GM19463 (cell line): Measurements from ENCODE around the gene KAZN.
"Not testable (repeated sequence)": the region's sequence is repeated elsewhere in the genome, so short reads cannot be mapped to it uniquely, and the experiment has no call there.

Experiments
- ATAC-seq: cut with Tn5 transposase; IDR thresholded peaks from one replicate; pipeline ENCODE4 v1.9.1; 2021; ENCODE audit warnings: mild to moderate bottlenecking, moderate library complexity; ENCODE audit not compliant: unreplicated experiment

KAZN gene

DNA sequence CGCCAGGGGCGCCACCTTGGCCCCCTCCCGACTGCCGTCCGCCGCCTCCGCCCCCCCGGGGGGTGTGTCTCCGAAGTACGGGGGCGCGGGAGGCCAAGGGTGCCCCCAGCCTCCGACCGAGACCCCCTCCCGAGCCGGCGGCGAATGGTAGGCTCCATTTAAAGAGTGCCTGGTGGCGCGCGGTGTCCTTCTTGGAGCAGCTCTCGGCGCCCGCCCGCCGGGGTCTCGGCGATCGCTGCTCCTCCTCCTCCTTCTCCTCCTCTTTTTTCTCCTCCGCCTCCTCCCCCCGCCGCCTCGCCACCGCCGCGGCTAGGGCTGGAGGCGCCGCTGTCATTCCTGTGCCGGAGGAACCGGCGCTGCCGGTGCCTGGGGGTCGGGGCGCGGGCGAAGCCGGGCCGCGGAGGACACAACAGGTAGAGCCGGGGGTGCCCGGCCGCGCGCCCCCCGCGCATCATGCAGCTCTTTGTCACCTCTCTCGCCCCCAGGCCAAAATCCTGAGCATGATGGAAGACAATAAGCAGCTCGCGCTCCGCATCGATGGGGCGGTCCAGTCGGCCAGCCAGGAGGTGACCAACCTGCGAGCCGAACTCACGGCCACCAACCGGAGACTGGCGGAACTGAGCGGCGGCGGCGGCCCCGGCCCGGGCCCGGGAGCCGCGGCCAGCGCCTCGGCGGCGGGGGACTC, at the start of gene KAZN:
TSS of gene KAZN (plus strand) at position 188 of the 685 bp plus-strand sequence.
- no peak for ATAC-seq

DNA sequence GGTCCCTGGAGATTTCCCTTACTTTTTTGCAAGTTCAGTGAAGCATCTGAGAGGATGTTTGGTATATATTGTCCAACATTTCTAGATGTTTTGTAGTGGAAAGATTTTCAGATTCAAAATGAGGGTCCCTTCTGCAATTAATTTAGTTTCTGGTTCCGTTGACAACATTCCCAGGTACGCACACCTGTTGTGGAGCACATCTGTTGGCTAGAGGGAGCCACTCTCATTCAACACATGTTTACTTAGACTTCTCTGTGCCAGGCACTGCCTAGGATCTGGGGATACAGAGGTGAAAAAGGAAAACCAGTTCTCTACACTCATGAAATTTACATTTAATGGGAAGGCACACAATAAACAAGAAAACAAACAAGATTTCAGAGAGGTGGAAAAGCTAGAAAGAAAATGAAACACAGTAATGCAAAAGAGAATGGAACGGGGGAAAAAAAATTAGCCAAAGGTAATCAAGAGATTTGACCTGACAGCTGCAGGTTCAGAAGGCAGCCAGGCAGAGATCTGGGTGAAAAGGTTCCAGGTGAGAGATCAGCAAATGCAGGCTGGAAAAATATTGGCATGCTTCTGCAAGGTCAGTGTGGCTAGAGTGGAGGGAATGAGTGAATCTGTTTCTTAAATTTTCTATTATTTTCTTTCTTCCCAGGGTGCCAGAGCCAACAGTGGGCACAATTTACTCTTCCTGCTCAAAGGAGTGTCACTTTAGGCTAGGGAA, 48.4 kb upstream of the KAZN start:
- ATAC-seq, result no peak

DNA sequence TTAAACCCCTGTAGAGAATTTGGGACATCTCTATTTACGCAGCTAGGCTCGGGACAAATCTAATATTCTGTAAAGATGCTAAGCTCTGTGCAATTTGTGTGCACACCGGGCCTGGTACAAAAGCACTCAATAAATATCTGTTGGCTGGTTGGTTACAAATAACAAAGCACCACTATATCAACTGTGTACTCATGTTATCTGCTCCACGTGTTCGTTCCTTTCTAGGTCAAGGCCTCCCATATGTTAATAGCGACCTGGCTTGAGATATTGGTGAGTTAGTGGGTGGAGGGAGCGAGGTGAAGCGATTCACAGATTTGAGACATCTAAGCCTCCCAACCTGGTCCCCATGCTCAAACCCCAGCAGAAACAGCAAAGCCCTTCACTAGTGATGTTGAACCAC, 47.1 kb upstream of the KAZN start:
- no peak for ATAC-seq

DNA sequence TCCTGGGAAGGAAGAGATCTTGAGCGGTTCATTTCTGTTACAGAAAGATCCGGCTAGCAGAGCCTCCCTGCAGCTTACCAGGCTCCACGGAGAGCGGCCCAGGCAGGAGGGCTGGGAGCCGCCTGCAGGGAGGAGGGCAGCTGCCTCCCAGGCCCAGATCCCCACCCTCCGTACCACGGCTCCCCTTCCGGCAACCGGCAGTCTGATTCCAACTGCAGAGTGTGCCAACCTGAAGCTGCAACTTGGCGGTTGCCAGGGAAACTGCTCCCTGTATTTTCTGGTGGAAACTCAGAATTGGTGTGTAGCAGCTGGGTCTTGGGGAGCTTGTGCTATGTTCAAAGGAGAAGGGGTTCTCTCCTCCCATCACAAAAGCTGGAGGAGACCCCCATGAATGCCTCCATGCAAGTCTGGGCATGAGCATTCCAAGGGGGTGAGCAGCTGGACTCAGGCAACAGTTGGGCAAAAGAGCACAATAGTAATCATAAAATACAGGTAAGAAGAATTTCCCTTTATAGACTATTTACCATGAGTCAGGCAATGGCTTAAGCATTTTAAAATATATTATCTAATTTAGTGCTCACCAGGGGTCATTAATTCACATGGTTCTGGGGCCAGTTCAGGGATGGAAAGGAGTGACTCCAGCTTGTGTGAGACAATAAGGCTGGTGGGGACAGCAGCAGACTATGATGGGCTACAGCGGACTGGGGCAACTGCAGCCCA, 46.1 kb upstream of the KAZN start:
- no peak for ATAC-seq

DNA sequence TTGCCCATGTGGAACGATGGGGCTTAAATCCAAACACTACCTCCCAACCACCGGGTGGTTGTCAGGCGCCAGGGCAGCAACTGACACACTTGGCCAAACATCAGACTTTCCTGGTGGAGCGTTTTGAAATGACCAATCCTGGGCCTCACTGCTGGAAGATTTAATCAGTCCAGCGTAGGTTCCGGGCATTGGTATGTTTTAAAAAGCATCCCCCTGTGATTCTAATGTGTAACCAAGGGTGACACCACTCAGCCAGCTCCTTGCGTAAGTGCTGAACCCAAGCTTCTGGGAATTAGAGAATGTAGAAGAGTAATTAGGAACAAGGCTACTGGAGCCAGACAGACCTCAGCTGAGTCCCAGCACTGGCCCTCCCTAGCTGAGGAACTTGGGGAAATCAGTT, 44.8 kb upstream of the KAZN start:
- no peak for ATAC-seq

DNA sequence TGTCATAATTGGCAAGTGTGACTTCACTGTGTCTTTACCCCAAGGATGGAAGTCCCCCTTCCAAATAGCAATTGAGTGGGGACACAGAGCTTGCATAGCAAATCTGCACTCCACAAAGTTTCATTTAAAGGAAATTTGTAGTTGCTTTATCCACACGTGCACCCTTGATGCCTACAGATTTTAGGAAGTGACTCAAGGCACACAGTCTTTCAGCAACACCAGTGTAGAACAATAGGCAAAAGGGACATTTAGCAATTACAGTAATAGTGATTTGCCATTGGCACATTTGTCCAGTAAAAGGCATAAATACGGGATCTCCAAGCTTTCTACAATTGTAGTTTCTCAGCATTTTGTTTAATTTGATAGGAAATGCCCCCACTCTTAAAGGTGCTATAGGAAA, 43.4 kb upstream of the KAZN start:
- no peak for ATAC-seq

DNA sequence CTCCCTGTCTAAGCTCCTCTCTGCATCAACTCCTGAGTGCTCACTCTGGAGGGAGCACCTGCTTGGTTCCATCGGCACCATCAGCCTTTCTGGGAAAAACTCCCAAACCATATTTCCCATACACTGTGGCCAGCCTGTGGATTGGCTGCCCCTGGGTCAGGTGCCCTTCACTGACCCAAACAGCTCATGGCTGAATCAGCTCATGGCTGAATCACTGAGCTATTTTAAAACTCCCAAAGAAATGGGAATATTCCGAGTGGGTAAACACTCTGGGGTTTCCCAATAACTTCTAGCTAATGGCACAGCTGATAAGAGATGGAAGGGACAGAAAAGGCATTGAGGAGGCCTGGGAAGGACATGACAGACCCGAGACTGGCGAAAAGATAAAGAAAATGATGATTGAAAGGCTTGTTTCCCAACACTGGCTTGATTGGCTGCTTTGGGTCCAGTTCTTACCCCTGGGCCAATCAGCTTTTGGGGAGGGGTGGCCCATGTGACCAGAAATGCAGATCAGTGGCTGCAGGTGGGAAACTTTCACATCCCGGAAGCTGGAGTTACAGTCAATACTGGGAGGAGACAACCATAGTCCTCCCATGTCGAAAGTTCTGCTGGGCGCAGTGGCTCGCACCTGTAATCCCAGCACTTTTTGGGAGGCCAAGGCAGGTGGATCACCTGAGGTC, 37.3 kb upstream of the KAZN start:
- no peak for ATAC-seq

DNA sequence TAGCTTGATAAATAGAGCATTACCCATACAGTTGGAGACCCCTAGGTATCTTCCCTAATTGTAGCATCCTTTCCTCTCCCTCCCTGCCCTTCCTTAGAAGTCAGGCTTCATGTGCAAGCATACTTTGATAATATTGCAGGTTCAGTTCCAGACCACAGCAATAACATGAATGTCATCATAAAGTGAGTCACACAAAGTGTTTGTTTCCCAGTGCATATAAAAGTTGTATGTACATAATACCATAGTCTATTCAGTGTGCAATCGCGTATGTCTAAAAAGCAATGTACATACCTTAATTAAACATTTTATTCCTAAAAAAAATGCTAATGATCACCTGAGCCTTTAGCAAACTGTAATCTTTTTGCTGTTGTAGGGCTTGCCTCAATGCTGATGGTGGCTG, 33.4 kb upstream of the KAZN start:
- no peak for ATAC-seq

DNA sequence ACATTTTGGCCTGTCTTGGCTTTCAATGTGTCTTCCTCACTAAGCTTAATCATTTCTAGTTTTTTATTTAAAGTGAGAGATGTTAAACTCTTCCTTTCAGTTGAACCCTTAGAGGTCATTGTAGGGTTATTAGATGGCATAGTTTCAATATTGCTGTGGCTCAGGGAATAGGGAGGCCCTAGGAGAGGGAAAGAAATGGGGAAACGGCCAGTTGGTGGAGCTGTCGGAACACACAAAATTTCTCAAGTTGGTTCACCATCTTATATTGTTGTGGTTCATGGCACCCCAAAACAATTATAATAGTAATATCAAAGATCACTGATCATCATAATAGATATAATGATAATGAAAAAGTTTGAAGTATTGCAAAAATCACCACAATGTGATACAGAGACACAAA, 31.4 kb upstream of the KAZN start:
- no peak for ATAC-seq

DNA sequence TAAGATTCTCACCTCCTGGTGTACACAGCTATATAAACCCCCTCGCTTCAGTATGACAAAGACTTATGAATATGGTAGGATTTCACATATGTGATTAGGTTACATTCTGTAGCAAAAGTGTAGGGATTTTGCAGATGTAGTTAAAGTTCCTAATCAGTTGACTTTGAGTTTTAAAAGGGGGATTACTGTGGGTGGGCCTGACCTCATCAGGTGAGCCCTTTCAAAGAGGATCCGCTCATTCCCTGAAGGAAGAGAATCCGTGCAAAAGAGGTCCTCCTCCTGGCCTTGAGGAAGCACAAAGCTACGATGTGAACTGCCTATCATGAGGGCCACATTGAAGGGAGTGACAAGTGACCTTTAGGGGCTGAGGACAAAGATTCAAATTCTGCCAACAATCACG, 30.6 kb upstream of the KAZN start:
- ATAC-seq, result no peak

DNA sequence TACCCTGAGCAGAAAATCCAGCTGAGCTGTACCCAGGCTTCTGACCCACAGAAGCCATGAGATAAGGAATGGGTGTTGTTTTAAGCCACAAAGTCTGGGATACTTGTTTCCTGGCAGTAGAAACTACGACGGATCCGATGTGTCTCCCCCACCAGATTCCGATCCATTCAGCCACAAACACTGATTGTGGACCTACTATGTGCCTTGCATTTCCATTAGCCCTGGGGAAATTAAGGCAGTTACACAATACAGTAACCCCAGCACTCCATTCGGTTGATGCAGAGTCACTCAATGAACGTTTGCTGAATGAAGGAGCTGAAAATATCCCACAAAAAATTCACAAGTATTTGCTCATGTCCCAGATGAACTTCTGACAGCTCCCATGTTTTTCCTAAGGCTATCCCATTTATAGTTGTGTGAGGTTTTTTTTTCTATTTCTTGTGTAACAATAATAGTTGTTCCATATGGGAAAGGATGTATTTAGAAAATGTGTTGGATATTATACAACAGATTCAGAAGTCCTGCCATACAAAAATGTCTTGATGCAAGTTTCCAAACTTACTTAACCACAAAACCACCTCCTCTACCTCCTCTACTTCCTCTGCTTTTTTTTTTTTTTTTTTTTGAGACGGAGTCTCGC, 29.6 kb upstream of the KAZN start:
- ATAC-seq, result no peak

DNA sequence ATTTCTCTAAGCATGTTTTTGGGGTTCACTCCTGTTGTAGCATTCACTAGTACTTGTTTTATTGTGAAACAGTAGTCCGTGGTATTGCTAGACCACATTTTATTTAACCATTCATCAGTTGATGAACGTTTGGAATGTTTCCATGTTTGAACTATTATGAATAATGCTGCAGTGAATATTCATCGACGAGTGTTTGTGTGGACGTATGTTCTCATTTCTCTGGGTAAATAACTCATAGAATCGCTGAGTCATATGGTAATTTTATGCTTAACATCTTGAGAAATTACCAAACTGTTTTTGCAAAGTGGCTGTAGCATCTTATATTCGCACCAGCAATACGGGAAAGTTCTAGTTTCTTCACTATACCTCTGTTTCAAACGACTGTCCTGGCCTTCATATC, 28.0 kb upstream of the KAZN start:
- no peak for ATAC-seq

DNA sequence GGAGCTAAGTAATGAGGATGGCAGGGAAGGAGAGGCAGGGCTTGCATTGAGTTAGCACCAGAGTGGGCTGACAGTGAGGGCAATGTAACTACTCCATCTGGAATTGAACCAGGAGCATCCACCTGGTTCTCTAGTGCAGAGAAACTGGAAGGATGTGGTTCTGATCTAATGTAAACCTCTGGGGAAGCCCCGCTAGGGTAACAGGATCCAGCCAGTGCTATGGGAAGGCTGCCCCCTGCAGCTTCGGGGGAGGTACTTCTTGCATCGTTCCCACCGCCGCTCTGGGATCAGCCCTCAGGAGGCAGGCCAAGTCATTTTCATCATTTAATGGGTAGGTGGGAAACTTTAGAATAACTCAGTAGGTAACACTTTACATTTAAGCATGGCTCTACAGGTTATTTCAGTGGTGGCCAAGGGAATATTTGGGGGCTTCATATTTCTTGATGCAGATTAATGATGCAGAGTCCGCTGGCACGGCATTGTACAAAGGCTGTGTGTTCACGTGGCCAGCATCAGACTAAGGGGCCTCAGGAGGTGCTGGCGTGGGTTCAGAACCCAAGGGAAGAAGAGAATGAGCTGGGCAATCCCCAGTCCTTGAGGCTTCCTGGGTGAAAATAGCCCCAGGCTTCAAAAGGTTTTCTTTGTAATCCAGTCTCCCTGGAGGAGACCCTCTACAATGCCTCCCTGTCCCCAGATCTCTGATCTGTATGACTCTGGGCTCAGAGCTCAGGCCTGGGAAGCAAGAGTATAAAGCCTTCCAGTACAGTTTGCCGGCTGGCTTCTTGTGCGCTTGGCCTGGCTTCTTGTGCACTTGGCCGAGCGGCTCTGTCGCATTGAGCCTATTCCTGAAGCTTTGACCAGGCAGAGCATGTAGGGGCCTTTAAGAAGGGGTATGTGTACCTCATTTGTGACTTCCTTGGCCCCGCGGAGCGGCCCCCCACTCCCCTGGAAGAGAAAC, 26.4 kb upstream of the KAZN start:
- no peak for ATAC-seq

DNA sequence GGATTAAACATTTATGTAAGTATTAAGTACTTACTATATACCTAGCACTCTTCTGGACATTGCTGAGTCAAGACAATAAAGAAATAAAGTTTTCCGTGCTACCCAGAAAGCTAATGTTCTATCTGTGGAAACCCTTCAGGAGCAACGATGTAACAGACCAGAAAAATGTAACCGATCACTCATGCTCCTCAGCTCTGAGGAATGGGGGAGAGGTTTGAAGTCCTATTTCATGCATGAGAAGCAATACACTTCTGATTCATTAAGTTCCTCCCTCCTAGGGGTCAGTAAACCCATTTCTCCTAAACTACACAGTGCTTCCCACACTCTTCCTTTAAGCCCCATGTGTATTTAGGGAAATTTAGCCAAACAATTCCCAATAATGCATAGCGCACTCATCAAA, 25.6 kb upstream of the KAZN start:
- no peak for ATAC-seq

DNA sequence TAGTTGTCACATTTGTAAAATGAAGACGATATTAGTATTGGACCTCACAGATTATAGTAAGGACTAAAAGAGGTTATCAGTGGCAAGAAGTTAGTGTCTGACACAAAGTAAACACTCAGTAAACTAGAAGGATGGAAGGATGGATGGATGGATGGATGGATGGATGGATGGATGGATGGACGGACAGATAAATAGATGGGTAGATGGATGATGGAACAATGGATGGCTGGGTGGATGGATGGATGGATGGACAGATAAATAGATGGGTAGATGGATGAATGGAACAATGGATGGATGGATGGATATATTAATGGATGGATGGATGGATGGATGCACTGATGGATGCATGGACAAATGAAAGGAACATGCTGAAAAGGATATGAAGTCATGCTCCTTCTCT, 22.3 kb upstream of the KAZN start:
- no peak for ATAC-seq

DNA sequence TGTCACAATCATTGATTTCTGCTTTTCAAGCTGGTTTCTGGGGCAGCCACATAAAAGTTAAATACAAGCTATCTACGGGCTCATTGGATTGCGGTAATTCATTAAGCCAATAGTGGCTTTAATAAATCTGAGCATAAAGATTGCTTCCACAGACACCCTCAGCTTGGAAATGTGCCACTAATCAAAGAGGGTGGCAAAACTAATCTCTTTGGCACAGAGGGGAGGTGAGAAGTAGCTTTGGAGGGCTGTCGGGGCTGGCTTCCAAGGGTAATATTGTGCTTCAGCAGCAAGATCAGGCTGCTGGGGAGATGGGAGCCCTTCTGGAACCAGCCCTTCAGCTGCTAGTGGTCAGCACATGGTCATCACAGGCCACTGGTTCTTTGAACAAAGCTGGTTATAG, 21.2 kb upstream of the KAZN start:
- ATAC-seq, result no peak

DNA sequence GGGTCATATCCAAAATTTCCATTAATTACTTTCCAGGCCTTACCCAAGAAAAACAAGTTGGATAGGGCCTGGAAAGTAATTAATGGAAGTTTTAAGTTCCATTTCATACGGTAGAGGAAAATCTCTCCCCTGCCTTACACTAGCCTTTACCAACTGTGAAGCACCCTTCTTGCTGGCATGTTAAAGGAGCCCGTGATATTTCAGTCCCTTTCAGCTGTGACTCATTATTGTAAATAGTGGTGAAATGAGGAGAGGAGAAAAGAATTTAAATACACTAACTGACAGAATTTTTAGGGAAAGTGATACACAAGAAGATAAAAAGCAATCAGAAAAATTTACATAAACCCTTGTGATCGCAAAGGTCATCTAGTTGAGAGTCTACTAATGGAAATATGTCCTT, 20.3 kb upstream of the KAZN start:
- ATAC-seq, result no peak

DNA sequence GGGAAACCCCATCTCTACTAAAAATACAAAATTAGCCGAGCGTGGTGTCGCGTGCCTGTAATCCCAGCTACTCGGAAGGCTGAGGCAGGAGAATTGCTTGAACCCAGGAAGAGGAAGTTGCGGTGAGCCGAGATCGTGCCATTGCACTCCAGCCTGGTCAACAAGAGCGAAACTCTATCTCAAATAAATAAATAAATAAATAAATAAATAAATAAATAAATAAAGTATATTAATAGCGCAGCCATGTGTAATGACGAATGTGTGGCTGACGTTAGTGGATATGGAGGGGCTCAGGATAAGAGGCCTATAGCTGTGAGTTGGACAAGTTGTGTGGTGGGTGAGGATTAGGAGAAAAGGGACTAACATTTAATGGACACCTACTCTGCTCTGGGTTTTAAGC, 18.2 kb upstream of the KAZN start:
- ATAC-seq, result not testable (repeated sequence)

DNA sequence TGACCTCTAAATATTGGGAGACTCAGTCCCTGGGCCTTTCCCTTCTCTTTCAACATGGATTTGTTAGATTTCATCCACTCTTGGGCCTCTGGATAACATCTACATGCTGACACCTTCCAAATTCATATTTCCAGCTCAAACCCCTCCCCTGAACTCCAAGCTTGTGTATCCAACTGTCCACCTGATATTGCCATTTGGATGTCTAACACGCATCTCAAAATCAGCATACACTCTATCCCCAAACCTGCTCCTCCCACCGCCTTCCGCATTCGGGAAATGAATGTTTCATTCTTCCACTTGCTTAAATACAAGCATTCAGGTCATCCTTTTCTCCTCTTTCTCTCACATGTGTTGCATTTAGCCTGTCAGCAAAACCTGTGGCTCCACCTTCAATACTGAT, 17.5 kb upstream of the KAZN start:
- ATAC-seq, result no peak

DNA sequence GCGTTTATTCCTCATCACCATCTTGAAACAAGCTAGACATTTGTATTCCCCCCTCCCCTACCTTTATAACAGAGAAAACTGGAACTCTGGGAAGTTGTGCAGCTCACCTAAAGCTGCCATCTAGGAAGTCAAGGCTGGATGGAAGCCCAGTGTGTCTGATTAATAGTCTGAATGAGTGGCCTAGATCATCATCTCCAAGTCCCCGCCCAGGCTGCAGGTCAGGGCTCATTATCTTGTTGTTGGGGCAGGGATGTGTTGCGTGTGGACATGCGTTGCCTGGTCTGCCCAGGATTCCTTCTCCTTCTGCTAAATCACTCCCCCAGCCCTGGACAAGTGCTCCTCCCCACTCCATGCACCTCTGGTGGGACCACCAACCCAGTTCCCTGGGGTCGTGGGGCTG, 14.7 kb upstream of the KAZN start:
- ATAC-seq, result no peak
